GM23338 (cell line): Measurements from ENCODE around the gene BCAM. TPM values are rescaled to one million over a fixed set of nuclear protein-coding genes. Genes with fewer than 3 reads are reported as not detected.

Experiments
- CREB1 ChIP-seq: fragments of 250-450 bp; sonication (Bioruptor Pico); IDR thresholded peaks from 2 replicates; pipeline ENCODE4 v1.5.0; 2020; ENCODE audit warnings: low read depth, mild to moderate bottlenecking, moderate library complexity
- EZH2phosphoT487 ChIP-seq: fragments of 200-600 bp; sonication (generic); IDR thresholded peaks from one replicate; pipeline ENCODE4 v1.8.1; 2018; ENCODE audit warnings: antibody characterized with exemption; ENCODE audit not compliant: unreplicated experiment
- JUNB ChIP-seq: IDR thresholded peaks from one replicate; pipeline ENCODE4 v1.6.1; 2016; ENCODE audit warnings: antibody characterized with exemption; ENCODE audit not compliant: unreplicated experiment
- ZNF114 ChIP-seq: fragments of 250-450 bp; sonication (Bioruptor Pico); IDR thresholded peaks from 2 replicates; pipeline ENCODE4 v1.5.0; 2020; ENCODE audit warnings: mild to moderate bottlenecking, moderate library complexity
- polyA plus RNA-seq: library from polyadenylated mRNA; unstranded; fragments of >200 nt; fragmentation: Nextera tagmentation; extraction: Ambion mirVana; gene quantifications from 2 replicates; pipeline ENCODE4 v1.2.1, GENCODE V29; 2016
- total RNA-seq: library from RNA; depleted of rRNA; stranded (reverse); fragments of >200 nt; shearing (Covaris generic); gene quantifications from 2 replicates; pipeline ENCODE4 v1.2.3, GENCODE V29; 2014
- TF ChIP-seq, protein P1 (sequence below): fragments of 250-450 bp; sonication (Bioruptor Pico); IDR thresholded peaks from 2 replicates; pipeline ENCODE4 v1.5.0; 2020; ENCODE audit warnings: mild to moderate bottlenecking, moderate library complexity
- TF ChIP-seq, protein P2 (sequence below): IDR thresholded peaks from one replicate; pipeline ENCODE4 v1.6.1; 2018; ENCODE audit warnings: antibody characterized with exemption; ENCODE audit not compliant: unreplicated experiment
- TF ChIP-seq, protein P3 (sequence below): IDR thresholded peaks from 2 replicates; pipeline ENCODE4 v1.6.1; 2016; ENCODE audit warnings: antibody characterized with exemption

BCAM gene
- total and polyA plus RNA-seq, 2 experiments from 2014 or later, result 33.3 to 100 TPM

GRCh38 chr19:44785271-44785670 lies 23.6 kb upstream of the BCAM start (continued):
- TF ChIP-seq, protein P1, sequence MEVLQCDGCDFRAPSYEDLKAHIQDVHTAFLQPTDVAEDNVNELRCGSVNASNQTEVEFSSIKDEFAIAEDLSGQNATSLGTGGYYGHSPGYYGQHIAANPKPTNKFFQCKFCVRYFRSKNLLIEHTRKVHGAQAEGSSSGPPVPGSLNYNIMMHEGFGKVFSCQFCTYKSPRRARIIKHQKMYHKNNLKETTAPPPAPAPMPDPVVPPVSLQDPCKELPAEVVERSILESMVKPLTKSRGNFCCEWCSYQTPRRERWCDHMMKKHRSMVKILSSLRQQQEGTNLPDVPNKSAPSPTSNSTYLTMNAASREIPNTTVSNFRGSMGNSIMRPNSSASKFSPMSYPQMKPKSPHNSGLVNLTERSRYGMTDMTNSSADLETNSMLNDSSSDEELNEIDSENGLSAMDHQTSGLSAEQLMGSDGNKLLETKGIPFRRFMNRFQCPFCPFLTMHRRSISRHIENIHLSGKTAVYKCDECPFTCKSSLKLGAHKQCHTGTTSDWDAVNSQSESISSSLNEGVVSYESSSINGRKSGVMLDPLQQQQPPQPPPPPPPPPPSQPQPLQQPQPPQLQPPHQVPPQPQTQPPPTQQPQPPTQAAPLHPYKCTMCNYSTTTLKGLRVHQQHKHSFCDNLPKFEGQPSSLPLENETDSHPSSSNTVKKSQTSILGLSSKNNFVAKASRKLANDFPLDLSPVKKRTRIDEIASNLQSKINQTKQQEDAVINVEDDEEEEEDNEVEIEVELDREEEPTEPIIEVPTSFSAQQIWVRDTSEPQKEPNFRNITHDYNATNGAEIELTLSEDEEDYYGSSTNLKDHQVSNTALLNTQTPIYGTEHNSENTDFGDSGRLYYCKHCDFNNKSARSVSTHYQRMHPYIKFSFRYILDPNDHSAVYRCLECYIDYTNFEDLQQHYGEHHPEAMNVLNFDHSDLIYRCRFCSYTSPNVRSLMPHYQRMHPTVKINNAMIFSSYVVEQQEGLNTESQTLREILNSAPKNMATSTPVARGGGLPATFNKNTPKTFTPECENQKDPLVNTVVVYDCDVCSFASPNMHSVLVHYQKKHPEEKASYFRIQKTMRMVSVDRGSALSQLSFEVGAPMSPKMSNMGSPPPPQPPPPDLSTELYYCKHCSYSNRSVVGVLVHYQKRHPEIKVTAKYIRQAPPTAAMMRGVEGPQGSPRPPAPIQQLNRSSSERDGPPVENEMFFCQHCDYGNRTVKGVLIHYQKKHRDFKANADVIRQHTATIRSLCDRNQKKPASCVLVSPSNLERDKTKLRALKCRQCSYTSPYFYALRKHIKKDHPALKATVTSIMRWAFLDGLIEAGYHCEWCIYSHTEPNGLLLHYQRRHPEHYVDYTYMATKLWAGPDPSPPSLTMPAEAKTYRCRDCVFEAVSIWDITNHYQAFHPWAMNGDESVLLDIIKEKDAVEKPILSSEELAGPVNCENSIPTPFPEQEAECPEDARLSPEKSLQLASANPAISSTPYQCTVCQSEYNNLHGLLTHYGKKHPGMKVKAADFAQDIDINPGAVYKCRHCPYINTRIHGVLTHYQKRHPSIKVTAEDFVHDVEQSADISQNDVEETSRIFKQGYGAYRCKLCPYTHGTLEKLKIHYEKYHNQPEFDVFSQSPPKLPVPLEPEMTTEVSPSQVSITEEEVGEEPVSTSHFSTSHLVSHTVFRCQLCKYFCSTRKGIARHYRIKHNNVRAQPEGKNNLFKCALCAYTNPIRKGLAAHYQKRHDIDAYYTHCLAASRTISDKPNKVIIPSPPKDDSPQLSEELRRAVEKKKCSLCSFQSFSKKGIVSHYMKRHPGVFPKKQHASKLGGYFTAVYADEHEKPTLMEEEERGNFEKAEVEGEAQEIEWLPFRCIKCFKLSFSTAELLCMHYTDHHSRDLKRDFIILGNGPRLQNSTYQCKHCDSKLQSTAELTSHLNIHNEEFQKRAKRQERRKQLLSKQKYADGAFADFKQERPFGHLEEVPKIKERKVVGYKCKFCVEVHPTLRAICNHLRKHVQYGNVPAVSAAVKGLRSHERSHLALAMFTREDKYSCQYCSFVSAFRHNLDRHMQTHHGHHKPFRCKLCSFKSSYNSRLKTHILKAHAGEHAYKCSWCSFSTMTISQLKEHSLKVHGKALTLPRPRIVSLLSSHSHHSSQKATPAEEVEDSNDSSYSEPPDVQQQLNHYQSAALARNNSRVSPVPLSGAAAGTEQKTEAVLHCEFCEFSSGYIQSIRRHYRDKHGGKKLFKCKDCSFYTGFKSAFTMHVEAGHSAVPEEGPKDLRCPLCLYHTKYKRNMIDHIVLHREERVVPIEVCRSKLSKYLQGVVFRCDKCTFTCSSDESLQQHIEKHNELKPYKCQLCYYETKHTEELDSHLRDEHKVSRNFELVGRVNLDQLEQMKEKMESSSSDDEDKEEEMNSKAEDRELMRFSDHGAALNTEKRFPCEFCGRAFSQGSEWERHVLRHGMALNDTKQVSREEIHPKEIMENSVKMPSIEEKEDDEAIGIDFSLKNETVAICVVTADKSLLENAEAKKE, result no peak
- TF ChIP-seq ZNF114, result no peak
- no peak for TF ChIP-seq JUNB
- TF ChIP-seq, protein P2, sequence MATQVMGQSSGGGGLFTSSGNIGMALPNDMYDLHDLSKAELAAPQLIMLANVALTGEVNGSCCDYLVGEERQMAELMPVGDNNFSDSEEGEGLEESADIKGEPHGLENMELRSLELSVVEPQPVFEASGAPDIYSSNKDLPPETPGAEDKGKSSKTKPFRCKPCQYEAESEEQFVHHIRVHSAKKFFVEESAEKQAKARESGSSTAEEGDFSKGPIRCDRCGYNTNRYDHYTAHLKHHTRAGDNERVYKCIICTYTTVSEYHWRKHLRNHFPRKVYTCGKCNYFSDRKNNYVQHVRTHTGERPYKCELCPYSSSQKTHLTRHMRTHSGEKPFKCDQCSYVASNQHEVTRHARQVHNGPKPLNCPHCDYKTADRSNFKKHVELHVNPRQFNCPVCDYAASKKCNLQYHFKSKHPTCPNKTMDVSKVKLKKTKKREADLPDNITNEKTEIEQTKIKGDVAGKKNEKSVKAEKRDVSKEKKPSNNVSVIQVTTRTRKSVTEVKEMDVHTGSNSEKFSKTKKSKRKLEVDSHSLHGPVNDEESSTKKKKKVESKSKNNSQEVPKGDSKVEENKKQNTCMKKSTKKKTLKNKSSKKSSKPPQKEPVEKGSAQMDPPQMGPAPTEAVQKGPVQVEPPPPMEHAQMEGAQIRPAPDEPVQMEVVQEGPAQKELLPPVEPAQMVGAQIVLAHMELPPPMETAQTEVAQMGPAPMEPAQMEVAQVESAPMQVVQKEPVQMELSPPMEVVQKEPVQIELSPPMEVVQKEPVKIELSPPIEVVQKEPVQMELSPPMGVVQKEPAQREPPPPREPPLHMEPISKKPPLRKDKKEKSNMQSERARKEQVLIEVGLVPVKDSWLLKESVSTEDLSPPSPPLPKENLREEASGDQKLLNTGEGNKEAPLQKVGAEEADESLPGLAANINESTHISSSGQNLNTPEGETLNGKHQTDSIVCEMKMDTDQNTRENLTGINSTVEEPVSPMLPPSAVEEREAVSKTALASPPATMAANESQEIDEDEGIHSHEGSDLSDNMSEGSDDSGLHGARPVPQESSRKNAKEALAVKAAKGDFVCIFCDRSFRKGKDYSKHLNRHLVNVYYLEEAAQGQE, result no peak
- TF ChIP-seq, protein P3, sequence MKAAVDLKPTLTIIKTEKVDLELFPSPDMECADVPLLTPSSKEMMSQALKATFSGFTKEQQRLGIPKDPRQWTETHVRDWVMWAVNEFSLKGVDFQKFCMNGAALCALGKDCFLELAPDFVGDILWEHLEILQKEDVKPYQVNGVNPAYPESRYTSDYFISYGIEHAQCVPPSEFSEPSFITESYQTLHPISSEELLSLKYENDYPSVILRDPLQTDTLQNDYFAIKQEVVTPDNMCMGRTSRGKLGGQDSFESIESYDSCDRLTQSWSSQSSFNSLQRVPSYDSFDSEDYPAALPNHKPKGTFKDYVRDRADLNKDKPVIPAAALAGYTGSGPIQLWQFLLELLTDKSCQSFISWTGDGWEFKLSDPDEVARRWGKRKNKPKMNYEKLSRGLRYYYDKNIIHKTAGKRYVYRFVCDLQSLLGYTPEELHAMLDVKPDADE, result no peak
- TF ChIP-seq CREB1, result no peak
- TF ChIP-seq EZH2phosphoT487, result no peak
